ENCODE data around the gene PIH1D1.
A peak's percentile ranks its signal among the peaks of the same experiment; 100 is the strongest.
"Not testable (repeated sequence)": the region's sequence is repeated elsewhere in the genome, so short reads cannot be mapped to it uniquely, and the experiment has no call there.

PIH1D1 gene

GRCh38 chr19:49445997-49446396 is 5.6 kb downstream of the PIH1D1 start:
- TF ChIP-seq CTCF (IDR thresholded peaks at IDR 0.05; ENCODE audit: insufficient read depth, low read depth, low read length, missing control alignments) = no peak
- DNase-seq (ENCODE audit: low read depth) = no peak
- no peak overlapping the region for H3K4me3 ChIP-seq (ENCODE audit: low read length)

- not testable (repeated sequence) for H3K4me3 ChIP-seq (ENCODE audit: low read length); DNase-seq (ENCODE audit: low read depth)
These were observed 7.4 kb downstream of the PIH1D1 start for GRCh38 chr19:49444100-49444700.

GRCh38 chr19:49443366-49444099 is 8.1 kb downstream of the PIH1D1 start:
- peak; percentile 72 for TF ChIP-seq CTCF (IDR thresholded peaks at IDR 0.05; ENCODE audit: insufficient read depth, low read depth, low read length, missing control alignments)
- H3K4me3 ChIP-seq (ENCODE audit: low read length) = peak overlapping the region; percentile 71
- DNase-seq (ENCODE audit: low read depth) = peak; percentile 94

GRCh38 chr19:49442771-49443365 is 8.7 kb downstream of the PIH1D1 start:
- H3K4me3 ChIP-seq (ENCODE audit: low read length) = peak overlapping the region; percentile 71
- peak; percentile 95 for DNase-seq (ENCODE audit: low read depth)
- TF ChIP-seq CTCF (IDR thresholded peaks at IDR 0.05; ENCODE audit: insufficient read depth, low read depth, low read length, missing control alignments) = no peak

GRCh38 chr19:49442354-49442753 is 9.3 kb downstream of the PIH1D1 start:
- no peak for DNase-seq (ENCODE audit: low read depth)
- H3K4me3 ChIP-seq (ENCODE audit: low read length) = peak overlapping the region; percentile 71

GRCh38 chr19:49441960-49442350 is 9.7 kb downstream of the PIH1D1 start:
- no peak for DNase-seq (ENCODE audit: low read depth)
- TF ChIP-seq CTCF (IDR thresholded peaks at IDR 0.05; ENCODE audit: insufficient read depth, low read depth, low read length, missing control alignments) = no peak
- H3K4me3 ChIP-seq (ENCODE audit: low read length) = no peak overlapping the region

More at GRCh38 chr19:49442354-49442753, 9.3 kb downstream of the PIH1D1 start:
- no peak for TF ChIP-seq CTCF (IDR thresholded peaks at IDR 0.05; ENCODE audit: insufficient read depth, low read depth, low read length, missing control alignments)

GRCh38 chr19:49441210-49441959 is 10.2 kb downstream of the PIH1D1 start, which contains the start of gene SLC17A7:
Gene SLC17A7 (minus strand): TSS chr19:49441527. CDS start chr19:49441379, 148 bp downstream.
- no peak for TF ChIP-seq CTCF (IDR thresholded peaks at IDR 0.05; ENCODE audit: insufficient read depth, low read depth, low read length, missing control alignments)
- DNase-seq (ENCODE audit: low read depth) = no peak
- H3K4me3 ChIP-seq (ENCODE audit: low read length) = no peak within 1 kb of the TSS
